NCI-H2107 treated with DMSO at 0.1 percent for 48 hours (cell line): Measurements from ENCODE around the gene PFKFB1.

Source experiments
- DNase-seq: peaks from one replicate; lab custom pipeline; 2025; ENCODE audit not compliant: unreplicated experiment; lab: John Stamatoyannopoulos, UW

Gene PFKFB1

GRCh38 chrX:54994099-54994498 is at the start of gene PFKFB1:
TSS of gene PFKFB1 (minus strand) at chrX:54994188. CDS start at chrX:54994007, 181 bp downstream.
- DNase-seq: no peak

- DNase-seq: no peak
Measured at GRCh38 chrX:55041514-55041913, 47.5 kb upstream of the PFKFB1 start.

DNA sequence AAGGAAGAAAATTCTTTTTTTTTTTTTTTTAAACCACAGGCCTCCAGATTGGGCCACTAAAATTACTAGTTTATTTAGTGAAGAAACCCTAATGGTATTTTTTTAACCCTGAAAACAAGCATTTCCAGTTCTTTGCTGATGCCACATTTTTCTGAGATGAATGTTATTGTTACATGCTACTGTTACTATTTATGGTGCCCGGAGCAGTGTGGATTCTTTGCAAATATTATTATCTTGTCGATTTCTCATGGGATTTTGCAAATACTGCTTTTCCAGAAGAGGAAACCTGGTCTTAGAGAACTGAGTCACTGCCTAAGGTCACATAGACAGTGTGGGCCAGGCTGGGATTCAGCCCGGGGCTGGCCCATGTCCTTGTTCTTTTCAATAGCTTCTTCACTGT is 45.5 kb upstream of the PFKFB1 start:
- no peak for DNase-seq

DNA sequence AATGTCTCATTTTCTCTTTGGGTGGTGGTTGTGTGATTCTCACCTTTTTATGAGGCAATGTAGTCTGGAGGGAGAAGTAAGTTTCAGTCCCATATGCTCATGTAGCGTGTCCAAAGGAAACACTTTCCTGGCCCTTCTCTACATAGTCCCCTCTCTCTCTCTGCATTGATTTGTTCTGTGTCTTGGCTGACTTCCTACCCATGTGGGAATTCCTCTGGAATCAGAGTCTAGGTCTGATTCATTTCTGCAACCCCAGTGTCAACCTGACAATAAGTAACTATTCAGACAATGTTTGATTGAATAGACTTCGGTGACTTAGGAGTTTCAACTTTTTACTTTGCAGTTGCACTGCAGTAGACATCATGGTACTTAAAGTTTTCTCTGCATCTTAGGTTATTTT is 39.4 kb upstream of the PFKFB1 start:
- DNase-seq: no peak

DNA sequence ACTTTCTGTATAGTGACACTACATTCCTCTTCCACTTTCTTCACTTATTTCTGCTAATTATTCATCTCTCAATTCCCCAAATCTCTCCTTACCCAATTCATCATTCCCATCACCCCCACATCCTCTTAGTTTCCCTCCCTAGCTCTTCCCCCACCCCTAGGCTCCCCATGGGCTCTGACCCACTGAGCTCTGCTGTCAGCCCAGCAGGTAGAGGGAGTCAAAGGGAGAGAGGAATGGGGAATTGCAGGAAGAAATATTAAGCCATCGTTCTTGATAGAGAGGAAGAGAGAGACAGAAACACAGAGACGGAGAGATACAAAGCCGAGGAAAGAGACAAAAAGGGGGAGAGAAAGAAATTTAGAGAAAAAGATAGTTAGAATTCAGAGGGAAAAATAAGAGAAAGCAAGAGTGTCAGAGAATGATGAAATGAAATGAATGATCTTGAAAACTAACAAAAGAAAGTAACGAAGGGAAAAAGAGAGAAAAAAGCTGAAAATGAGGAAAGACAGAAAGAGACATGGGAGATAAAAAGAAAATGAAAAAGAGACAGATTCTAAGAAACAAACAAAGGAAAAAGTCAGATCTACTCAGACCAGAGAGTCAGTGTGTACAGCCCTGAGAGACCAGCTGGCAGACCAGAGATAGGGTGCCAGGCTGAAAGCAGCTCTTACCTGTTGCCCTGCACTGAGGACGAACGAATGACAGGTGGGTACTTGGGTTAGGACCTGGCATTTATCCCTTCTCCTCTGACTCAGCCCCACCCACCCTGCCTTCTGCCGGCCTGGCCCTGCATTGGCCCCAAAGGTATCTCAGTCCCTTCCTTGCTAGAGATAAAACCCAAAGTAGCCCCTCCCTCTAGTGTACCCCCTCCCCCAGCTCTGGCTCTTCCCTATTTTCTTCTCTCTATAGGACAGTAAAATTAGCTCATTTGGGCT is 36.5 kb upstream of the PFKFB1 start, which contains the start of gene ALAS2:
Gene ALAS2, minus strand, starts transcription at position 707 of the 935 bp plus-strand sequence. CDS start 4,977 bp downstream, outside the sequence.
- DNase-seq: no peak

DNA sequence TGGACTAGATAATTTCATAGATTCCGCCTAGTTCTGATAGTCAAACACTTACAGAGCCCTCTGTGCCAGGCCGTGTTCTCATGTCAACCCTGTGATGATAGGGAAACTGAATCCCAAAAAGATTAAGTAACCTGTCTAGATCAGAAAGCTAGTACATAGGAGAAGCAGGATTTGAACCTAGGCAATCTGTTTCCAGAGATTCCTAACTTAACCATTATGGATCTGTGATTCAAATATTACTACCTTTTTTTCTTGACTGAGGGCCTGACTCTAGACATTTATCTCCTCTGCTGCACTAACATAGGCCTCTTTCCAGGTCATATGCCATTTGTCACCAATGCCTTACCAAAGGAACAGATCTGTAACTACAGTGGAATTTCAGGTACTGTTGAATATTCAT is 35.3 kb upstream of the PFKFB1 start:
- no peak for DNase-seq

- no peak for DNase-seq
Measured at GRCh38 chrX:55028611-55029010, 34.6 kb upstream of the PFKFB1 start.

DNA sequence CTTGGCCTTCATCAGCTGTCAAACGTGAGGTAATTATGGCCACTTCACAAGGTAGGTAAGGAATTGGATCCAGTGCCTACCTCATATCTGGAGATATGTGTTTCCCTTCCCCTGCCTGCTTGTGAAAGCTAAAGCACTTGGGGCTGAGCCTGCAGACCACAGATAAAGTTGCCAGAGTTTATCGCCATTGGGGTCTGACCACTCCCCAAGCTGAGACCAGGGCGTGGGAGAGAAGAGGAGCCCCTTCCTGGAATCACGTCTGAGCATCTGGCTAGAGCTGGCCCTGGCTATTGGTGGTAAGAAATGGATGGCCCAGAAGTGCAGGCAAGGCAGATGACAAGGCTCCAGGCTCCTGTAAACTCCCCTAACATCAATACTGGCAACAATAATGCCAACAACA is 34.1 kb upstream of the PFKFB1 start:
- DNase-seq: no peak

GRCh38 chrX:55026840-55027239 is 32.9 kb upstream of the PFKFB1 start:
- DNase-seq: no peak

DNA sequence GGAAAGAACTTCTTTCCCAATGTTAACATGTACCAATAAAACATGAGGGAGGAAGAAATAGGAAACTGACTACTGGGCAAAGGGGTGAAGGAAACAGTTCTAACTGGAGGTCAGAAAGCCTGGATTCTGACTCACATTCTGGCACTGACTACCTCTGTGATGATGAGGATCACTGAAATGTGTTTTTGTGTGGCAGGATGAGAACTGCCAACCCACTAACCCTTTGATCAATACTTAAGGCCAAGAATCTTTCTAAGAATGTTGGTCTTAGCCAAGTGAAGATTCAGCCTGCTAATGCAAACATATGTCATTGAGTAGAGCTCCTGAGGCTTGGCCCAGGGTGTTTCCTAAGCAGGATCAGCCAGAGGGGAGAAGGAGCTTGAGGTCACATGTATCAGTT is 32.2 kb upstream of the PFKFB1 start:
- no peak for DNase-seq

GRCh38 chrX:55014897-55015299 is 20.9 kb upstream of the PFKFB1 start:
- no peak for DNase-seq

GRCh38 chrX:55011294-55011693 is 17.3 kb upstream of the PFKFB1 start:
- no peak for DNase-seq

- DNase-seq: no peak
Measured at GRCh38 chrX:55008571-55009358, 14.8 kb upstream of the PFKFB1 start.

DNA sequence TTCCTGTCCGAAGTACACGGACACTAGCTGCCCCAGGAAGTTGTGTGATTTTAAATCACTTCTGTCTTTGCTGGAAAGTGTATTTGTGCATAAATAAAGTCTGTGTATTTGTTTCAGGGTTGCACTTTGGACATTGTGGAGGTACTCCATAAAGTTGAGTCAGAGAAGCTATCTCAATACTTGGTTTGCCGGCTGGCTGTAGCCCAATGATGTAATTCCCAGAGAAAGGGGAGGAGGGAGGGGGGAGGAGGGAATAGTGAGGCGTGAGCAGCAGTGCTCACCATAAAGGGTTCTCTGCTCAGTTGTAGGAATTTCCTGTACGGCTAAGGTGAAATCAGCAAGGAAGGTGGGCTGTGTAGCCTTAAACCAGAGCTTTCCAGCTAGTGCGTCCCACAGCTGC is 13.7 kb upstream of the PFKFB1 start:
- no peak for DNase-seq

GRCh38 chrX:55006827-55007621 is 13.0 kb upstream of the PFKFB1 start:
- DNase-seq: no peak

DNA sequence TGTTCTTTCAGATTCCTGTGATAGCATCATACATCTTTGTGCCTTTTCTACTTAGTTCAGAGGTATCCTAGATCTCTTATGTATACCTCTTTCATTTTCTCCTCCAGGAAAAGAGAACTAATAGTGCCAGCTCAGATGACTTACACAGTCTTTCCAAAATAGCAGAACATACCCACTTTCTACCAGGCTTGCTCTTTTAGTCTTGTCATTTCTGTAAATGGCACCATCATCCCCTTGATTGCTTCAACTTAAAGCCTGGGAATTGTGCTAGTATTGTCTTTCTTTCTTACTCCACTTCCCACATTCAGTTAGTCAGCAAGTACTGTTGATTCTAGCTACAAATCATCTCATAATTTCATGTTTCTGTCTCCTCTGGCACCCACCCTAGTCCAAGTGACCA is 11.3 kb upstream of the PFKFB1 start:
- DNase-seq: no peak

GRCh38 chrX:55004231-55004630 is 10.2 kb upstream of the PFKFB1 start:
- no peak for DNase-seq

DNA sequence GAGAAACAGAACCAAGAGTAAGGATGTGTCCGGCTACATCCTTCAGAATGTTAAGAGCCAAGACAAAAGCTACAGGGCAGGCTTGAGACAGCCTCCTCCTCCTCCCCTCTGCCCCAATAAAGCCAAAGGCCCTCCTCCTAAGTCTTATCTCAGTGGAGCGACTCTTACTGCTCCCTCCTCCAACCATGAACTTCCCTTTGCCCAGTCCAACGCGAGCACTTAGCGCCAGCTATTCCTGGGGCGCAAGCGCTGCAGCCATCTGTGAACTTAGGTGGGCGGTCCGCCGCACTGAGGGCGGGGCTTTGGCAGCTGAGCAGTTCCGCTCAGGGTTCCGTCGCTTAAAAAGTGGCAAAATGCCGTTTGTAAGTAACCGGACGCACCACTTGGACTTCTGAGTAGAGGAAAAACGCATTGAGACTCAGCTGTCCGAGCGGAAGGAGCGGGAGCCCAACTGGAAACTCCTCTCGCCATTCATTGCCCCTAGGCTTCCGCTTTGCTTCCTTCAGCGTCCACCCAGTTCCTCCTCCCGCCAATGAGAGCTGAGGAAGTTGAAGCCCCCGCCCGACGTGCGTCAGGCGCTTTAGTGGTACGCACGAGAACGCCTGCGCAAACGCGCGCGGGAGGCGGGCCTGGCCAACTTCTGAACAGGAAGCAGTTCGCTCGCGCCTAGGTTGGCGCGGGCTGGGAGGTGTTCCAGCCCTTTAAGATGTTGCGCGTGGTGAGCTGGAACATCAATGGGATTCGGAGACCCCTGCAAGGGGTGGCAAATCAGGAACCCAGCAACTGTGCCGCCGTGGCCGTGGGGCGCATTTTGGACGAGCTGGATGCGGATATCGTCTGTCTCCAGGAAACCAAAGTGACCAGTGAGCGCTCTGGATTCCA is 6.0 kb upstream of the PFKFB1 start, which contains the start of gene APEX2:
Gene APEX2, plus strand, starts transcription at position 647 of the 882 bp plus-strand sequence. Its CDS starts 60 bp downstream, at position 707.
- peak; percentile 81 for DNase-seq

- DNase-seq: no peak
Measured at GRCh38 chrX:54995621-54996020, 1.6 kb upstream of the PFKFB1 start.
